ENCODE results near the gene ADAM22.

ADAM22 gene

GRCh38 chr7:88218836-88219605 lies 285.0 kb downstream of the ADAM22 start:
- TF ChIP-seq, protein P1, sequence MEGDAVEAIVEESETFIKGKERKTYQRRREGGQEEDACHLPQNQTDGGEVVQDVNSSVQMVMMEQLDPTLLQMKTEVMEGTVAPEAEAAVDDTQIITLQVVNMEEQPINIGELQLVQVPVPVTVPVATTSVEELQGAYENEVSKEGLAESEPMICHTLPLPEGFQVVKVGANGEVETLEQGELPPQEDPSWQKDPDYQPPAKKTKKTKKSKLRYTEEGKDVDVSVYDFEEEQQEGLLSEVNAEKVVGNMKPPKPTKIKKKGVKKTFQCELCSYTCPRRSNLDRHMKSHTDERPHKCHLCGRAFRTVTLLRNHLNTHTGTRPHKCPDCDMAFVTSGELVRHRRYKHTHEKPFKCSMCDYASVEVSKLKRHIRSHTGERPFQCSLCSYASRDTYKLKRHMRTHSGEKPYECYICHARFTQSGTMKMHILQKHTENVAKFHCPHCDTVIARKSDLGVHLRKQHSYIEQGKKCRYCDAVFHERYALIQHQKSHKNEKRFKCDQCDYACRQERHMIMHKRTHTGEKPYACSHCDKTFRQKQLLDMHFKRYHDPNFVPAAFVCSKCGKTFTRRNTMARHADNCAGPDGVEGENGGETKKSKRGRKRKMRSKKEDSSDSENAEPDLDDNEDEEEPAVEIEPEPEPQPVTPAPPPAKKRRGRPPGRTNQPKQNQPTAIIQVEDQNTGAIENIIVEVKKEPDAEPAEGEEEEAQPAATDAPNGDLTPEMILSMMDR (IDR thresholded peaks at IDR 0.05; ENCODE audit: borderline replicate concordance, extremely low read depth, low read length, poor library complexity, severe bottlenecking): no peak
- no peak for TF ChIP-seq EZH2 (IDR thresholded peaks at IDR 0.05; ENCODE audit: borderline replicate concordance, low read depth, low read length, severe bottlenecking)
- Histone ChIP-seq H3K79me2 (ENCODE audit: insufficient read depth, low read length) (peaks cover 60% of the 10 kb centered on the region), H3K27ac (ENCODE audit: low read length) (peak overlapping the region; percentile 86), H3K4me3 (ENCODE audit: low read depth in 1 of 2, low read length in 2 of 2) (peak overlapping the region; percentile 41 to 87), H3K4me1 (ENCODE audit: insufficient read depth, low read length) (peaks cover 44% of the 10 kb centered on the region), H3K9me3 (ENCODE audit: insufficient read depth, low read length, severe bottlenecking) (no peaks in the 10 kb centered on the region), H3K4me2 (ENCODE audit: insufficient read depth, low read length) (peak overlapping the region; percentile 85), H3K36me3 (ENCODE audit: insufficient read depth, low read length) (peaks cover 22% of the 10 kb centered on the region), H3K27me3 (ENCODE audit: insufficient read depth, low read length, poor library complexity) (no peaks in the 10 kb centered on the region), H2AFZ (ENCODE audit: low read depth, low read length) (peak overlapping the region; percentile 98), H3K9ac (ENCODE audit: low read depth, low read length) (peak overlapping the region; percentile 88), H4K20me1 (ENCODE audit: insufficient read depth, low read length) (peaks cover 11% of the 10 kb centered on the region)
- peak; percentile 6; the same call in 1 of the 3 replicates for ATAC-seq (ENCODE audit: insufficient read depth, low read depth)
- peak; percentile 44 for DNase-seq

GRCh38 chr7:88219781-88220747 lies 286.0 kb downstream of the ADAM22 start, which contains the start of gene SRI:
Gene SRI, minus strand, starts transcription at chr7:88220038. Its CDS starts 12 bp downstream, at chr7:88220026.
- H3K27me3 ChIP-seq (ENCODE audit: insufficient read depth, low read length, poor library complexity): no peaks in the 10 kb centered on the region
- TF ChIP-seq, protein P1 (IDR thresholded peaks at IDR 0.05; ENCODE audit: borderline replicate concordance, extremely low read depth, low read length, poor library complexity, severe bottlenecking): peak; percentile 61
- TF ChIP-seq EZH2 (IDR thresholded peaks at IDR 0.05; ENCODE audit: borderline replicate concordance, low read depth, low read length, severe bottlenecking): no peak
- peak within 1 kb of the TSS; percentile 41 to 87 for H3K4me3 ChIP-seq (ENCODE audit: low read depth in 1 of 2, low read length in 2 of 2)
- peak within 1 kb of the TSS; percentile 98 for H2AFZ ChIP-seq (ENCODE audit: low read depth, low read length)
- peak within 1 kb of the TSS; percentile 85 for H3K4me2 ChIP-seq (ENCODE audit: insufficient read depth, low read length)
- peaks cover 8% of the 10 kb centered on the region for H4K20me1 ChIP-seq (ENCODE audit: insufficient read depth, low read length)
- peak; percentile 90 for DNase-seq
- H3K79me2 ChIP-seq (ENCODE audit: insufficient read depth, low read length): peaks cover 53% of the 10 kb centered on the region
- peaks cover 15% of the 10 kb centered on the region for H3K36me3 ChIP-seq (ENCODE audit: insufficient read depth, low read length)
- ATAC-seq (ENCODE audit: insufficient read depth, low read depth): peak; percentile 90
- H3K4me1 ChIP-seq (ENCODE audit: insufficient read depth, low read length): peaks cover 44% of the 10 kb centered on the region
- no peaks in the 10 kb centered on the region for H3K9me3 ChIP-seq (ENCODE audit: insufficient read depth, low read length, severe bottlenecking)
- H3K9ac ChIP-seq (ENCODE audit: low read depth, low read length): peak within 1 kb of the TSS; percentile 88
- peak within 1 kb of the TSS; percentile 86 for H3K27ac ChIP-seq (ENCODE audit: low read length)

- Histone ChIP-seq H3K4me1 (ENCODE audit: insufficient read depth, low read length) (peaks cover 21% of the 10 kb centered on the region), H2AFZ (ENCODE audit: low read depth, low read length) (no peak overlapping the region), H3K4me3 (ENCODE audit: low read depth in 1 of 2, low read length in 2 of 2) (no peak overlapping the region), H3K27ac (ENCODE audit: low read length) (no peak overlapping the region), H3K9me3 (ENCODE audit: insufficient read depth, low read length, severe bottlenecking) (no peaks in the 10 kb centered on the region), H3K36me3 (ENCODE audit: insufficient read depth, low read length) (no peaks in the 10 kb centered on the region), H4K20me1 (ENCODE audit: insufficient read depth, low read length) (no peaks in the 10 kb centered on the region), H3K4me2 (ENCODE audit: insufficient read depth, low read length) (no peak overlapping the region), H3K27me3 (ENCODE audit: insufficient read depth, low read length, poor library complexity) (no peaks in the 10 kb centered on the region), H3K79me2 (ENCODE audit: insufficient read depth, low read length) (peaks cover 23% of the 10 kb centered on the region), H3K9ac (ENCODE audit: low read depth, low read length) (no peak overlapping the region)
- DNase-seq (no peak), ATAC-seq (ENCODE audit: insufficient read depth, low read depth) (no peak)
- TF ChIP-seq, protein P1 (IDR thresholded peaks at IDR 0.05; ENCODE audit: borderline replicate concordance, extremely low read depth, low read length, poor library complexity, severe bottlenecking): no peak
- no peak for TF ChIP-seq EZH2 (IDR thresholded peaks at IDR 0.05; ENCODE audit: borderline replicate concordance, low read depth, low read length, severe bottlenecking)
Observed at GRCh38 chr7:88223265-88223664, 289.2 kb downstream of the ADAM22 start.
